ENCODE measurements around the gene HDAC5.

HDAC5 gene

GRCh38 chr17:44110823-44111633, 12.4 kb downstream of the HDAC5 start:
- peaks cover 26 to 28% of the 10 kb centered on the region in 2 experiments for H3K4me1 ChIP-seq (ENCODE audit: control insufficient read depth in 1 of 2, insufficient read depth in 1 of 2, low read depth in 1 of 2, low read length in 1 of 2)
- H3K27ac ChIP-seq = peak overlapping the region; percentile 73
- peaks cover 62% of the 10 kb centered on the region for H3K36me3 ChIP-seq
- no peak for TF ChIP-seq CTCF (IDR thresholded peaks at IDR 0.05)
- H3K9me3 ChIP-seq = no peaks in the 10 kb centered on the region
- no peaks in the 10 kb centered on the region for H3K27me3 ChIP-seq
- H3K4me3 ChIP-seq (ENCODE audit: low read depth in 1 of 2, low read length in 1 of 2) = peak overlapping the region; percentile 23 to 36

GRCh38 chr17:44110011-44110686, 13.3 kb downstream of the HDAC5 start:
- H3K4me1 ChIP-seq (ENCODE audit: control insufficient read depth in 1 of 2, insufficient read depth in 1 of 2, low read depth in 1 of 2, low read length in 1 of 2) = peaks cover 26 to 28% of the 10 kb centered on the region in 2 experiments

DNA sequence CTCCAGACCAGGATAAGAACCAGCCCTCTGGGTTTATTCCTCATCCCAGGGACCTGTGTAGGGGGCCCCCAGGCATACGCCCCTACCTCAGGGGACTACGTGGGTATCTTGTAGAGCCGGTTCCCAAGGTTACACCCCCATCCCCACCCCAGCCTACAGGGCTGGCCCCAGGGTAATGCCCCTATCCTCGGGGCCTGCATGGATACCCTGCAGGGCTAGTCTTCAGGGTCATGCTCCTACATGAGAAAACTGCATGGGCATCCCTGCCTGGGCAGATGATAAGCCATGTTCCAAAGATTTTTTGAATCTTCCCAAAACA, 14.2 kb downstream of the HDAC5 start:
- H3K27me3 ChIP-seq = no peaks in the 10 kb centered on the region
- no peak overlapping the region for H3K4me3 ChIP-seq (ENCODE audit: low read depth in 1 of 2, low read length in 1 of 2)
- no peak for TF ChIP-seq CTCF (IDR thresholded peaks at IDR 0.05)
- no peak overlapping the region for H3K27ac ChIP-seq
- no peaks in the 10 kb centered on the region for H3K9me3 ChIP-seq
- peaks cover 61% of the 10 kb centered on the region for H3K36me3 ChIP-seq
- peaks cover 26 to 28% of the 10 kb centered on the region in 2 experiments for H3K4me1 ChIP-seq (ENCODE audit: control insufficient read depth in 1 of 2, insufficient read depth in 1 of 2, low read depth in 1 of 2, low read length in 1 of 2)

More at GRCh38 chr17:44110011-44110686, 13.3 kb downstream of the HDAC5 start:
- Histone ChIP-seq H3K27me3 (no peaks in the 10 kb centered on the region), H3K27ac (peak overlapping the region; percentile 73), H3K4me3 (ENCODE audit: low read depth in 1 of 2, low read length in 1 of 2) (peak overlapping the region in 1 of 2 experiments; percentile 36), H3K36me3 (peaks cover 61% of the 10 kb centered on the region), H3K9me3 (no peaks in the 10 kb centered on the region)
- no peak for TF ChIP-seq CTCF (IDR thresholded peaks at IDR 0.05)

DNA sequence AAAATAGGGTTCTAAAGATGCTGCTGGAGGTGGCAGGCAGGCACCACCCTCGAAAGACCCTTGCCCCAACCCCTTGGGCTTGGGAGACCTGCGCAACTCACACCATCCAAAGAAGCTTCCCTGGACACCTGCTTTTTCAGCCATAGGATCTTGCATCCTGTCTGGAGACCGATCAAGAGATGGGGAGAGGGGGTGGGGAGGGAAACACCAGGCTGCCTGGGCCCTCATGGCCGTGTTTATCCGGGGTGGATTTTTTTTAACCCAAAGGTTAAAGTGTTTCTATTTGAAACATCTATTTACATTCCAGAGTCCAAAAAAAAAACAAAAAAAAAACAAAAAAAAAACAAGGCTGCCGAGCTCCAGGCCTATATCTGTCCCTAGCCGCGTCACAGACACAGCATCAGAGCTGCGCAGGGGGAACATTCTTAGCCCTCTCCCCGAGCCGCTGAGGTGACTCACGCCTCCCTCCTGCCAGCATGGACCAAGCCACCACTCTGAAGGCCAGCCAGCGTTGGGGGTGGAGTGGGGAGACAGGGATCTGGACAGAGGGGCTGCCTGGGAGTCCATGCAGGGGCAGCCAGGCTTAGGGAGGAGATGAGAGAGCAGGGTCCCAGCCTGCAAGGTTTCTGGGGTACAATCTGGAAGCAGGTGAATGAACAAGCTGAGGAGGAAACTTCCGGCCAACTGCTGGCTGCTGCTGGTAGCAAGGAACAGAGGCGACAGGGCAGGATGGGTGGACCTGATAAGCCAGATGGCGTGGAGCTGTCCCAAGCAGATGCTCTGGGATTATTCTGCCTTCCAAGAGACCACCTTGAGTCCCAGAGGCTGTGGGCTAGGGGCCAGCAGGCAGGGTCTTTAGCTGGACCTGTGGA, 14.8 kb downstream of the HDAC5 start:
- TF ChIP-seq CTCF (IDR thresholded peaks at IDR 0.05) = no peak
- Histone ChIP-seq H3K27me3 (no peaks in the 10 kb centered on the region), H3K27ac (no peak overlapping the region), H3K9me3 (no peaks in the 10 kb centered on the region), H3K4me1 (ENCODE audit: control insufficient read depth in 1 of 2, insufficient read depth in 1 of 2, low read depth in 1 of 2, low read length in 1 of 2) (peaks cover 26 to 28% of the 10 kb centered on the region in 2 experiments), H3K36me3 (peaks cover 61% of the 10 kb centered on the region), H3K4me3 (ENCODE audit: low read depth in 1 of 2, low read length in 1 of 2) (no peak overlapping the region)

- no peaks in the 10 kb centered on the region for H3K27me3 ChIP-seq
- no peak for TF ChIP-seq CTCF (IDR thresholded peaks at IDR 0.05)
- no peak overlapping the region for H3K4me3 ChIP-seq (ENCODE audit: low read depth in 1 of 2, low read length in 1 of 2)
- no peak overlapping the region for H3K27ac ChIP-seq
- H3K4me1 ChIP-seq (ENCODE audit: control insufficient read depth in 1 of 2, insufficient read depth in 1 of 2, low read depth in 1 of 2, low read length in 1 of 2) = peaks cover 24% of the 10 kb centered on the region in 2 experiments
- H3K36me3 ChIP-seq = peaks cover 69% of the 10 kb centered on the region
- no peaks in the 10 kb centered on the region for H3K9me3 ChIP-seq
These were observed 16.6 kb downstream of the HDAC5 start for GRCh38 chr17:44106801-44107200.
